Measurements from ENCODE around the gene NFIB. TPM values are rescaled to one million over a fixed set of nuclear protein-coding genes. Genes with fewer than 3 reads are reported as not detected.

Gene NFIB
- total RNA-seq, 1 experiment from 2014 or later: 14.3 TPM

DNA sequence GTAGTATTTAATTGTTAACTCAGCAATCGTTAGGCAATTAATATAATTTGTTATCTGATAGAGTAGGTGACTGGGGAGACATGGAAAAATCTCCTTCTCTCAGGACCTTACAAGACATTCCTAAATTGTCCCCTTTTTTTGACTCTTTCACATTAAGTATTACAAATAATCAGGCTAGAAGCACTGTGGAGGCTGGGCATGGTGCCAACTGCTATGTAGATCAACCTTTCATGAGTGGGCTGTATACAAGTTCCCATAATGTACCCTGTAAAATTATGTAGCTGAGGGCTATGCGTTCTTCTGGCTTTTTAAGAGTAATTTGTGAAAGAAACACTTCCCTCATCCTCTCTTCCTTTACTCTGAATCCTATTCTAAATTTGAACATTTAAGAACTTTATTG, 140.2 kb downstream of the NFIB start:
- H2BK15ac ChIP-seq (ENCODE audit: low read depth, low read length): no peak overlapping the region
- H2AFZ ChIP-seq (ENCODE audit: low read length): no peak overlapping the region
- no peak overlapping the region for H2BK5ac ChIP-seq (ENCODE audit: insufficient read length, low read length)
- TF ChIP-seq, protein P1, sequence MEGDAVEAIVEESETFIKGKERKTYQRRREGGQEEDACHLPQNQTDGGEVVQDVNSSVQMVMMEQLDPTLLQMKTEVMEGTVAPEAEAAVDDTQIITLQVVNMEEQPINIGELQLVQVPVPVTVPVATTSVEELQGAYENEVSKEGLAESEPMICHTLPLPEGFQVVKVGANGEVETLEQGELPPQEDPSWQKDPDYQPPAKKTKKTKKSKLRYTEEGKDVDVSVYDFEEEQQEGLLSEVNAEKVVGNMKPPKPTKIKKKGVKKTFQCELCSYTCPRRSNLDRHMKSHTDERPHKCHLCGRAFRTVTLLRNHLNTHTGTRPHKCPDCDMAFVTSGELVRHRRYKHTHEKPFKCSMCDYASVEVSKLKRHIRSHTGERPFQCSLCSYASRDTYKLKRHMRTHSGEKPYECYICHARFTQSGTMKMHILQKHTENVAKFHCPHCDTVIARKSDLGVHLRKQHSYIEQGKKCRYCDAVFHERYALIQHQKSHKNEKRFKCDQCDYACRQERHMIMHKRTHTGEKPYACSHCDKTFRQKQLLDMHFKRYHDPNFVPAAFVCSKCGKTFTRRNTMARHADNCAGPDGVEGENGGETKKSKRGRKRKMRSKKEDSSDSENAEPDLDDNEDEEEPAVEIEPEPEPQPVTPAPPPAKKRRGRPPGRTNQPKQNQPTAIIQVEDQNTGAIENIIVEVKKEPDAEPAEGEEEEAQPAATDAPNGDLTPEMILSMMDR (conservative IDR thresholded peaks at IDR 0.05): no peak
- no peak overlapping the region for H3K4me2 ChIP-seq (ENCODE audit: insufficient read depth, insufficient read length, low read length)
- no CpG with 5 or more reads among the region's 2 CpGs for WGBS (ENCODE audit: extremely low coverage, insufficient read length, low lambda C conversion rate)
- no peak overlapping the region for H3K9ac ChIP-seq (ENCODE audit: extremely low read depth, insufficient read length, low read length)
- Mint-ChIP-seq H3K36me3 (ENCODE audit: insufficient read depth in 1 of 3, low read depth in 3 of 3) (peaks cover 0 to 3% (median 0%) of the 10 kb centered on the region in 3 experiments; a peak in 2 of 7 replicates), H3K9me3 (no peaks in the 10 kb centered on the region), H3K27me3 (ENCODE audit: low read depth) (no peaks in the 10 kb centered on the region), H3K27ac (no peak overlapping the region), H3K4me1 (no peaks in the 10 kb centered on the region), H3K4me3 (no peak overlapping the region)
- H4K20me1 ChIP-seq (ENCODE audit: control insufficient read depth, insufficient read depth, insufficient read length): no peaks in the 10 kb centered on the region
- H4K8ac ChIP-seq (replicated peaks; ENCODE audit: insufficient read length, low read depth, low read length): no peak overlapping the region
- no peak overlapping the region for H3K56ac ChIP-seq (ENCODE audit: insufficient read length, low read depth, low read length)
- H3K18ac ChIP-seq (ENCODE audit: insufficient read length, low read depth, low read length): no peak overlapping the region
- H3K27me3 ChIP-seq (ENCODE audit: insufficient read depth, low read length): no peaks in the 10 kb centered on the region
- H4K5ac ChIP-seq (ENCODE audit: insufficient read length, low read depth, low read length): no peak overlapping the region
- H4K91ac ChIP-seq (ENCODE audit: insufficient read length, low read depth, low read length): no peak overlapping the region
- no peaks in the 10 kb centered on the region for H3K9me3 ChIP-seq (ENCODE audit: control insufficient read depth, low read depth, low read length)
- H3K79me1 ChIP-seq (ENCODE audit: insufficient read depth, low read depth, low read length, poor library complexity, severe bottlenecking): no peaks in the 10 kb centered on the region
- no peak overlapping the region for H3K27ac ChIP-seq (ENCODE audit: insufficient read length, low read depth, low read length)
- H2BK12ac ChIP-seq (ENCODE audit: insufficient read length, low read depth, low read length): no peak overlapping the region
- H2BK20ac ChIP-seq (ENCODE audit: low read depth, low read length, poor library complexity, severe bottlenecking): no peak overlapping the region
- H3T11ph ChIP-seq (ENCODE audit: low read length): no peak overlapping the region
- H3K23ac ChIP-seq (ENCODE audit: insufficient read length, low read depth, low read length): no peak overlapping the region
- DNase-seq: no peak
- H2AK5ac ChIP-seq (ENCODE audit: insufficient read length, low read length): no peak overlapping the region
- H3K79me2 ChIP-seq (ENCODE audit: insufficient read depth, low read length): no peaks in the 10 kb centered on the region
- H3K14ac ChIP-seq (ENCODE audit: insufficient read depth, low read length): no peak overlapping the region
- no peaks in the 10 kb centered on the region for H3K4me1 ChIP-seq (ENCODE audit: insufficient read depth, low read length)
- no peak overlapping the region for H2BK120ac ChIP-seq (ENCODE audit: low read depth, low read length, poor library complexity, severe bottlenecking)
- no peaks in the 10 kb centered on the region for H3K23me2 ChIP-seq (ENCODE audit: insufficient read length, low read depth, low read length, poor library complexity, severe bottlenecking)
- no peak overlapping the region for H3K4ac ChIP-seq (ENCODE audit: low read depth, low read length)

Measured in H9 (cell line).